ENCODE measurements around the gene SF3B5.

DNA sequence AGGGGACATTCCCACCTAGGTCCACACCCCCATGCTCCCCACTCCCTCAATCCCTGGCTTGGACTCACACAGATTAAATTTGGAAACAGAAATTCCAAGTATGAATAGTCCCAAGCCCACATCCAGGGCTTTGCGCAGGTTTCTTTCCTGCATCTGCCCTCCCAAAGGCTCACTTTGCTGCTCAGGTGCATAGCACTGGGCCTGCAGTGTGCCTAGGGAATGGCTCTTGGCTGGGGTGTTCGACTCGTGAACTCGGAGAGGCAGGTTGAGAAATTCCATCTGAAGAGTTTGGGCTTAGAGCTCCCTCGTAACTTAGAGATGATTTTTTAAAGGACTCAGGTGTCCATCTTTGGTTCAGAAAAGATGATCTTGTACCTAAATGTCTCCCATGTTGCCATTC is 14.8 kb upstream of the SF3B5 start:
- TF ChIP-seq POLR2A (IDR thresholded peaks at IDR 0.05) = no peak
- TF ChIP-seq, protein P1, sequence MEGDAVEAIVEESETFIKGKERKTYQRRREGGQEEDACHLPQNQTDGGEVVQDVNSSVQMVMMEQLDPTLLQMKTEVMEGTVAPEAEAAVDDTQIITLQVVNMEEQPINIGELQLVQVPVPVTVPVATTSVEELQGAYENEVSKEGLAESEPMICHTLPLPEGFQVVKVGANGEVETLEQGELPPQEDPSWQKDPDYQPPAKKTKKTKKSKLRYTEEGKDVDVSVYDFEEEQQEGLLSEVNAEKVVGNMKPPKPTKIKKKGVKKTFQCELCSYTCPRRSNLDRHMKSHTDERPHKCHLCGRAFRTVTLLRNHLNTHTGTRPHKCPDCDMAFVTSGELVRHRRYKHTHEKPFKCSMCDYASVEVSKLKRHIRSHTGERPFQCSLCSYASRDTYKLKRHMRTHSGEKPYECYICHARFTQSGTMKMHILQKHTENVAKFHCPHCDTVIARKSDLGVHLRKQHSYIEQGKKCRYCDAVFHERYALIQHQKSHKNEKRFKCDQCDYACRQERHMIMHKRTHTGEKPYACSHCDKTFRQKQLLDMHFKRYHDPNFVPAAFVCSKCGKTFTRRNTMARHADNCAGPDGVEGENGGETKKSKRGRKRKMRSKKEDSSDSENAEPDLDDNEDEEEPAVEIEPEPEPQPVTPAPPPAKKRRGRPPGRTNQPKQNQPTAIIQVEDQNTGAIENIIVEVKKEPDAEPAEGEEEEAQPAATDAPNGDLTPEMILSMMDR (IDR thresholded peaks at IDR 0.05) = no peak

All from prostate gland (tissue), 2 donors.